ENCODE results near the gene TRIML2. TPM values are rescaled to one million over a fixed set of nuclear protein-coding genes. Genes with fewer than 3 reads are reported as not detected.

Gene TRIML2
- total RNA-seq, 1 experiment from 2014 or later, result 102 TPM

- no CpG with 5 or more reads among the region's 3 CpGs for WGBS (ENCODE audit: extremely low coverage, insufficient read length, low lambda C conversion rate)
- H2AFZ ChIP-seq (ENCODE audit: low read length), result no peak within 1 kb of the TSS
- H3K4me1 Mint-ChIP-seq, result peaks cover 6 to 12% of the 10 kb centered on the region in 2 experiments
Observed at GRCh38 chr4:188139141-188139540, 29.7 kb upstream of the TRIML2 start, which contains the start of gene TRIML1. Gene TRIML1 (plus strand): TSS chr4:188139441. CDS start chr4:188139559, 118 bp downstream.

More at GRCh38 chr4:188139141-188139540, 29.7 kb upstream of the TRIML2 start, which contains the start of gene TRIML1:
- Histone ChIP-seq H3K4me1 (ENCODE audit: insufficient read depth, low read length) (no peaks in the 10 kb centered on the region), H3K4ac (ENCODE audit: low read depth, low read length) (no peak within 1 kb of the TSS), H4K8ac (replicated peaks; ENCODE audit: insufficient read length, low read depth, low read length) (no peak within 1 kb of the TSS), H3K23me2 (ENCODE audit: insufficient read length, low read depth, low read length, poor library complexity, severe bottlenecking) (no peaks in the 10 kb centered on the region), H2AK5ac (ENCODE audit: insufficient read length, low read length) (no peak within 1 kb of the TSS), H3T11ph (ENCODE audit: low read length) (no peak within 1 kb of the TSS), H4K91ac (ENCODE audit: insufficient read length, low read depth, low read length) (no peak within 1 kb of the TSS), H3K18ac (ENCODE audit: insufficient read length, low read depth, low read length) (no peak within 1 kb of the TSS), H3K56ac (ENCODE audit: insufficient read length, low read depth, low read length) (no peak within 1 kb of the TSS), H3K9ac (ENCODE audit: extremely low read depth, insufficient read length, low read length) (no peak within 1 kb of the TSS), H3K79me2 (ENCODE audit: insufficient read depth, low read length) (no peaks in the 10 kb centered on the region), H3K9me3 (ENCODE audit: control insufficient read depth, low read depth, low read length) (no peaks in the 10 kb centered on the region), H2BK5ac (ENCODE audit: insufficient read length, low read length) (no peak within 1 kb of the TSS), H2BK12ac (ENCODE audit: insufficient read length, low read depth, low read length) (no peak within 1 kb of the TSS), H4K5ac (ENCODE audit: insufficient read length, low read depth, low read length) (no peak within 1 kb of the TSS), H3K4me2 (ENCODE audit: insufficient read depth, insufficient read length, low read length) (no peak within 1 kb of the TSS), H3K23ac (ENCODE audit: insufficient read length, low read depth, low read length) (no peak within 1 kb of the TSS), H3K79me1 (ENCODE audit: insufficient read depth, low read depth, low read length, poor library complexity, severe bottlenecking) (no peaks in the 10 kb centered on the region), H2BK15ac (ENCODE audit: low read depth, low read length) (no peak within 1 kb of the TSS), H2BK120ac (ENCODE audit: low read depth, low read length, poor library complexity, severe bottlenecking) (no peak within 1 kb of the TSS), H2BK20ac (ENCODE audit: low read depth, low read length, poor library complexity, severe bottlenecking) (no peak within 1 kb of the TSS), H4K20me1 (ENCODE audit: control insufficient read depth, insufficient read depth, insufficient read length) (no peaks in the 10 kb centered on the region), H3K14ac (ENCODE audit: insufficient read depth, low read length) (no peak within 1 kb of the TSS; the same call in 1 of the 2 replicates), H3K27me3 (ENCODE audit: insufficient read depth, low read length) (no peaks in the 10 kb centered on the region), H3K27ac (ENCODE audit: insufficient read length, low read depth, low read length) (no peak within 1 kb of the TSS)
- DNase-seq, result no peak
- no peaks in the 10 kb centered on the region for H3K9me3 Mint-ChIP-seq
- H3K4me3 Mint-ChIP-seq, result no peak within 1 kb of the TSS
- no peaks in the 10 kb centered on the region for H3K36me3 Mint-ChIP-seq (ENCODE audit: insufficient read depth in 1 of 3, low read depth in 3 of 3)
- H3K27me3 Mint-ChIP-seq (ENCODE audit: low read depth), result no peaks in the 10 kb centered on the region; the same call in 1 of the 2 replicates
- peak within 1 kb of the TSS in 1 of 3 experiments; percentile 40; a peak in 1 of 7 replicates for H3K27ac Mint-ChIP-seq
- TF ChIP-seq CTCF (conservative IDR thresholded peaks at IDR 0.05), result no peak
